DOHH2 (cell line): ENCODE measurements around the gene EPB41L3.

Experiments
- H3F3A ChIP-seq: fragments of 200-600 bp; sonication (generic), shearing (Covaris generic); 2 replicates; pipeline ENCODE4 v1.6.0; 2016; ENCODE audit warnings: antibody characterized with exemption, mild to moderate bottlenecking; ENCODE audit not compliant: control insufficient read depth, insufficient read depth
- H3K27ac ChIP-seq: fragments of 200-600 bp; sonication (generic); 2 replicates; pipeline ENCODE4 v1.5.1; 2014; ENCODE audit warnings: low read depth, mild to moderate bottlenecking, low read length, moderate library complexity
- H3K27me3 ChIP-seq: fragments of 200-600 bp; sonication (generic); 2 replicates; pipeline ENCODE4 v1.6.1; 2014; ENCODE audit warnings: mild to moderate bottlenecking, low read length, mixed read lengths; ENCODE audit not compliant: control insufficient read depth
- H3K36me3 ChIP-seq: fragments of 200-600 bp; sonication (generic); 2 replicates; pipeline ENCODE4 v1.6.1; 2014; ENCODE audit warnings: mild to moderate bottlenecking, low read length, moderate library complexity, mixed read lengths; ENCODE audit not compliant: control insufficient read depth
- H3K4me1 ChIP-seq: fragments of 200-600 bp; sonication (generic); 2 replicates; pipeline ENCODE4 v1.6.1; 2014; ENCODE audit warnings: mild to moderate bottlenecking, low read length, mixed read lengths; ENCODE audit not compliant: control insufficient read depth
- H3K4me2 ChIP-seq: fragments of 200-600 bp; sonication (generic); 2 replicates; pipeline ENCODE4 v1.6.0; 2014; ENCODE audit warnings: mild to moderate bottlenecking, low read length, moderate library complexity
- H3K4me3 ChIP-seq: fragments of 200-600 bp; sonication (generic); 2 replicates; pipeline ENCODE4 v1.5.1; 2014; ENCODE audit warnings: mild to moderate bottlenecking, low read length, mixed read lengths
- H3K79me2 ChIP-seq: fragments of 200-600 bp; sonication (generic); 2 replicates; pipeline ENCODE4 v1.6.1; 2014; ENCODE audit warnings: mild to moderate bottlenecking, low read length, mixed read lengths; ENCODE audit not compliant: control insufficient read depth
- H3K9me2 ChIP-seq: fragments of 200-600 bp; sonication (generic); replicated peaks from 2 replicates; pipeline ENCODE4 v1.6.1; 2014; ENCODE audit warnings: mild to moderate bottlenecking, low read length, mixed read lengths; ENCODE audit not compliant: control insufficient read depth
- H3K9me3 ChIP-seq: fragments of 200-600 bp; sonication (generic); 2 replicates; pipeline ENCODE4 v1.6.1; 2014; ENCODE audit warnings: antibody characterized with exemption, low read length, mixed read lengths; ENCODE audit not compliant: control insufficient read depth, insufficient read depth
- H4K20me1 ChIP-seq: fragments of 200-600 bp; sonication (generic); 2 replicates; pipeline ENCODE4 v1.6.0; 2014; ENCODE audit warnings: low read depth, mild to moderate bottlenecking, antibody characterized with exemption, low read length, moderate library complexity; ENCODE audit not compliant: control insufficient read depth, insufficient read depth
- EZH2phosphoT487 ChIP-seq: fragments of 200-600 bp; sonication (generic); IDR thresholded peaks from 2 replicates; pipeline ENCODE4 v1.6.1; 2017; ENCODE audit warnings: borderline replicate concordance, mild to moderate bottlenecking, antibody characterized with exemption, low read length, moderate library complexity, mixed read lengths
- TF ChIP-seq, protein P1 (sequence below): fragments of 200-600 bp; sonication (generic); IDR thresholded peaks from one replicate; pipeline ENCODE4 v1.5.1; 2014; ENCODE audit warnings: antibody characterized with exemption, mild to moderate bottlenecking, low read depth, low read length; ENCODE audit not compliant: poor library complexity, severe bottlenecking

EPB41L3 gene

DNA sequence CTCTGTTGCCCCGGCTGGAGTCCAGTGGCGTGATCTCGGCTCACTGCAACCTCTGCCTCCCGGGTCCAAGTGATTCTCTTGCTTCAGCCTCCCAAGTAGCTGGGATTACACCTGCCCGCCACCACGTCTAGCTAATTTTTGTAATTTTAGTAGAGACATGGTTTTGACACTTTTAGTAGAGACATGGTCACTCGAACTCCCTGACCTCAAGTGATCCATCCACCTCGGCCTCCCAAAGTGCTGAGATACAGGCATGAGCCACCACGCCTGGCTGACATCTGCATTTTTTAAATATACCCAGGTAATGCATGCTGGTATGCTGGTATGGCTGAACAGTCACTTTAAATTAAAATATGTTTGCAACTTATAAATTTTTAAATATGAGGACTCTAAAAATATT, 91.9 kb downstream of the EPB41L3 start:
- Histone ChIP-seq H3K4me3 (no peak overlapping the region), H3K27me3 (no peaks in the 10 kb centered on the region), H3K4me1 (no peaks in the 10 kb centered on the region), H3K9me3 (no peaks in the 10 kb centered on the region), H3K36me3 (no peaks in the 10 kb centered on the region), H3K79me2 (no peaks in the 10 kb centered on the region), H4K20me1 (no peaks in the 10 kb centered on the region), H3K4me2 (no peak overlapping the region), H3F3A (no peaks in the 10 kb centered on the region), H3K9me2 (no peaks in the 10 kb centered on the region; the same call in 1 of the 2 replicates), H3K27ac (no peak overlapping the region)
- TF ChIP-seq EZH2phosphoT487, result no peak
- TF ChIP-seq, protein P1, sequence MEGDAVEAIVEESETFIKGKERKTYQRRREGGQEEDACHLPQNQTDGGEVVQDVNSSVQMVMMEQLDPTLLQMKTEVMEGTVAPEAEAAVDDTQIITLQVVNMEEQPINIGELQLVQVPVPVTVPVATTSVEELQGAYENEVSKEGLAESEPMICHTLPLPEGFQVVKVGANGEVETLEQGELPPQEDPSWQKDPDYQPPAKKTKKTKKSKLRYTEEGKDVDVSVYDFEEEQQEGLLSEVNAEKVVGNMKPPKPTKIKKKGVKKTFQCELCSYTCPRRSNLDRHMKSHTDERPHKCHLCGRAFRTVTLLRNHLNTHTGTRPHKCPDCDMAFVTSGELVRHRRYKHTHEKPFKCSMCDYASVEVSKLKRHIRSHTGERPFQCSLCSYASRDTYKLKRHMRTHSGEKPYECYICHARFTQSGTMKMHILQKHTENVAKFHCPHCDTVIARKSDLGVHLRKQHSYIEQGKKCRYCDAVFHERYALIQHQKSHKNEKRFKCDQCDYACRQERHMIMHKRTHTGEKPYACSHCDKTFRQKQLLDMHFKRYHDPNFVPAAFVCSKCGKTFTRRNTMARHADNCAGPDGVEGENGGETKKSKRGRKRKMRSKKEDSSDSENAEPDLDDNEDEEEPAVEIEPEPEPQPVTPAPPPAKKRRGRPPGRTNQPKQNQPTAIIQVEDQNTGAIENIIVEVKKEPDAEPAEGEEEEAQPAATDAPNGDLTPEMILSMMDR, result no peak

DNA sequence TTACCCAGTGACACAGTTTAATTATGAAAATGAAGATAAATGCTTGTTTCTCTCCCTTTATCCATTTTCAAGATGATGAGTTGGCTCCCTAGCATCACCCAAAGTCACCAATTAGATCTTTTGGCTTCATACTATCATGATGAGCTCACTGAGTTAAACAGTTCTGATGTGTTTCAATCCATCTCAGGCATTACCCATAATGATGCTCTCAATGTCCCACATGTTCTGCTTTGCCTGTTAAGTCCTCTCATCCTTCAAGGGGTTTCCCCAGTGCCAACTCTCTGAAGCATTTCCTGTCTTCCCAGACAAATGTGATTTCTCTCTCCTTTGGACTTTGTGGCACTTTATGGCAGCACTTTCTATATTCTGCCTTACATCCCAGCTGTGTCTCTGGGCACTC, 92.6 kb downstream of the EPB41L3 start:
- no peaks in the 10 kb centered on the region for H4K20me1 ChIP-seq
- no peak overlapping the region for H3K4me3 ChIP-seq
- no peaks in the 10 kb centered on the region for H3K27me3 ChIP-seq
- no peak overlapping the region for H3K4me2 ChIP-seq
- no peaks in the 10 kb centered on the region; the same call in 1 of the 2 replicates for H3K9me2 ChIP-seq
- no peaks in the 10 kb centered on the region for H3K36me3 ChIP-seq
- no peaks in the 10 kb centered on the region for H3K79me2 ChIP-seq
- no peak for TF ChIP-seq EZH2phosphoT487
- TF ChIP-seq, protein P1, result no peak
- no peaks in the 10 kb centered on the region for H3F3A ChIP-seq
- H3K9me3 ChIP-seq, result no peaks in the 10 kb centered on the region
- no peak overlapping the region for H3K27ac ChIP-seq
- H3K4me1 ChIP-seq, result no peaks in the 10 kb centered on the region

DNA sequence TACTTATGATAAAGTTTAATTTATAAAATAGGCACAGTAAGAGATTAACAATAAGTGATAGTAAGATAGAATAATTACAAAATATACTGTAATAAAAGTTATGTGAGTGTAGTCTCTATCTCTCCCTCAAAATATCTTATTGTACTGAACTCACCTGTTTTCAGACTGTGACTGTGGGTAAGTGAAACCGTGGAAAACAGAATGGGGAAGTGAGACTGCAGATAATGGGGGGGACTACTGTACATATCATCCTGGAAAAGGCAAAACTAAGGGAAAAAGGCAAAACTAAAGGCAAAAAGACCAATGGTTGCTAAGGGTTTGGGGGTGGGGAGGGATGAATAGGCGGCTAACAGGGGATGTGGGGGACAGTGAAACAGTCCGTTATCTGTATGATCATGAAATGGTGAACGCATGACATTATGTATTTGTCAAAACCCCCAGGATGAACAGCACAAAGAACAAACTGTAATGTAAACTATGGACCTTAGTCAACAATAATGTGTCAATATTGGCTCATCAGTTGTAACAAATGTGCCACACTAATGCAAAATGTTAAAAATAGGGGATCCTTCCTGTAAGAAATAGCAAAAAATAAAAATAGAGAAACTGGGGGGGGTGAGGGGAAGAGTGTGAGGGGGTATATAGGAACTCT, 93.8 kb downstream of the EPB41L3 start:
- no peaks in the 10 kb centered on the region for H3K27me3 ChIP-seq
- H3K79me2 ChIP-seq, result no peaks in the 10 kb centered on the region
- no peak overlapping the region for H3K27ac ChIP-seq
- no peaks in the 10 kb centered on the region for H3K36me3 ChIP-seq
- no peak overlapping the region for H3K4me3 ChIP-seq
- H3K9me2 ChIP-seq, result no peaks in the 10 kb centered on the region; the same call in 1 of the 2 replicates
- no peak for TF ChIP-seq EZH2phosphoT487
- TF ChIP-seq, protein P1, result no peak
- no peaks in the 10 kb centered on the region for H3K9me3 ChIP-seq
- H4K20me1 ChIP-seq, result no peaks in the 10 kb centered on the region
- H3F3A ChIP-seq, result no peaks in the 10 kb centered on the region
- peaks cover 2% of the 10 kb centered on the region for H3K4me1 ChIP-seq
- no peak overlapping the region for H3K4me2 ChIP-seq
